CD4-positive, alpha-beta T cell (primary cell): ENCODE measurements around the gene AHDC1. TPM values are rescaled to one million over a fixed set of nuclear protein-coding genes. Genes with fewer than 3 reads are reported as not detected.

Source experiments
- ATAC-seq: fragments of 200-7000 bp; cut with Tn5 transposase; one replicate; pipeline ENCODE4 v1.10.0; 2022; ENCODE audit warnings: mild to moderate bottlenecking; ENCODE audit not compliant: poor library complexity
- CTCF ChIA-PET: fragments of 350-600 bp; sonication (Branson Sonifier 250); formaldehyde crosslinking; loops from one replicate; lab custom pipeline; 2021; ENCODE audit warnings: antibody characterized with exemption, inconsistent platforms; lab: Charles Lee
- POLR2A ChIA-PET: fragments of 350-600 bp; sonication (Branson Sonifier 250); formaldehyde crosslinking; loops from one replicate; lab custom pipeline; 2021; ENCODE audit warnings: antibody characterized with exemption, inconsistent platforms; lab: Charles Lee
- DNase-seq, 14 experiments: peaks; one replicate each; pipeline ENCODE4 v3.0.0-alpha.2; 2013 to 2020; ENCODE audit warnings: mixed read lengths in 2 of 14
- H3K27ac ChIP-seq, 2 donors: one replicate each; pipeline versions ENCODE4 v1.5.1 to v1.7.0; 2013; ENCODE audit warnings: low read length in 2 of 2, low read depth in 1 of 2, mild to moderate bottlenecking in 1 of 2
- H3K27me3 ChIP-seq, 2 experiments: 1 replicate in 1 of 2; 2 replicates in 1 of 2; pipeline versions ENCODE4 v1.6.1 to v1.7.0; 2013; ENCODE audit warnings: low read length in 2 of 2, control low read depth in 1 of 2, mild to moderate bottlenecking in 1 of 2, moderate library complexity in 1 of 2; ENCODE audit not compliant: insufficient read depth in 2 of 2, control insufficient read depth in 1 of 2
- H3K36me3 ChIP-seq: one replicate; pipeline ENCODE4 v1.6.1; 2013; ENCODE audit warnings: low read length, control low read depth; ENCODE audit not compliant: insufficient read depth
- H3K4me1 ChIP-seq: one replicate; pipeline ENCODE4 v1.6.1; 2013; ENCODE audit warnings: low read length, control low read depth; ENCODE audit not compliant: insufficient read depth
- H3K4me3 ChIP-seq: one replicate; pipeline ENCODE4 v1.5.1; 2013; ENCODE audit warnings: mild to moderate bottlenecking, low read length, moderate library complexity
- H3K9me3 ChIP-seq, 2 experiments: 1 replicate in 1 of 2; 2 replicates in 1 of 2; pipeline versions ENCODE4 v1.6.1 to v1.7.0; 2013; ENCODE audit warnings: low read length in 2 of 2, mild to moderate bottlenecking in 2 of 2, control low read depth in 1 of 2, moderate library complexity in 1 of 2; ENCODE audit not compliant: control insufficient read depth in 1 of 2, insufficient read depth in 1 of 2
- H3K27ac Mint-ChIP-seq: one replicate; pipeline ENCODE4 v1.8.0; 2020; ENCODE audit warnings: mixed read lengths
- H3K27me3 Mint-ChIP-seq: one replicate; pipeline ENCODE4 v1.8.0; 2021; ENCODE audit warnings: mixed read lengths
- H3K36me3 Mint-ChIP-seq: one replicate; pipeline ENCODE4 v1.8.0; 2021; ENCODE audit warnings: low read depth, mixed read lengths
- H3K4me1 Mint-ChIP-seq: one replicate; pipeline ENCODE4 v1.8.0; 2021; ENCODE audit warnings: low read depth, mixed read lengths
- H3K4me3 Mint-ChIP-seq: one replicate; pipeline ENCODE4 v1.8.0; 2020; ENCODE audit warnings: mild to moderate bottlenecking, mixed read lengths
- H3K9me3 Mint-ChIP-seq: one replicate; pipeline ENCODE4 v1.8.0; 2020; ENCODE audit warnings: mixed read lengths
- intact Hi-C, 2 experiments: fragments of 100-400 bp; cut with DNase I in 1 of 2; cut with micrococcal nuclease in 1 of 2; formaldehyde crosslinking; loops; one replicate each; pipeline versions ENCODE4 v1.15.1 to v1.9.0; 2023 to 2025; cut with DNase I, micrococcal nuclease
- total RNA-seq, 174 experiments: library from RNA in 2 of 174; stranded (reverse) in 2 of 174; gene quantifications; one replicate each; pipeline ENCODE4 v1.2.3 and lab custom pipeline; 2021 to 2026
- TF ChIP-seq, protein P1 (sequence below): fragments of 200-600 bp; IDR thresholded peaks from one replicate; pipeline ENCODE4 v1.8.0; 2022; ENCODE audit warnings: antibody characterized with exemption, mild to moderate bottlenecking

Gene AHDC1
- total RNA-seq, 2 experiments from 2014 or later: 20.8 to 22.9 TPM

DNA sequence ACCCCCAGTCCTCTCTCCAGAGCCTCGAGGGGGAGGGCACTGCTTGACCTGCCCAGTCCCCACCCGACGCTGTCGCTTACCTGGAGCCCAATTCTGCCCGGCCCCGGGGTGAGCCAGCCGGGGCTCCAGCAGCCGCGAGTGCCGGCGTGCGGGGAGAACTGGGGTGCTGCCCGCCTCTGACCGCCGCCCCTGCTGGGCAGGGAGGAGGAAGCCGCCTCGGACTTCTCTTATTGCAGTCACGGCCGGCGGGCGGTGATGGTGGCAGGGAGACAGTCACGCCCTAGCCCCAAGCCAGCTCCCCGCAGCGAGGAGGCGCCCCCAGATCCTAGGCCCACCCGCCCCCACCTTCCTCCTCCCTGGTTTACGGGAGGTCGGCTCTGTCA lies 31.0 kb upstream of the AHDC1 start, which contains the start of gene FGR:
FGR (minus strand) TSS at position 201 of the 383 bp plus-strand sequence. CDS start 11,269 bp downstream, outside the sequence.
- Mint-ChIP-seq H3K4me3 (peak within 1 kb of the TSS; percentile 82), H3K9me3 (no peaks in the 10 kb centered on the region), H3K27ac (peak within 1 kb of the TSS; percentile 84), H3K4me1 (peaks cover 68% of the 10 kb centered on the region), H3K27me3 (no peaks in the 10 kb centered on the region), H3K36me3 (no peaks in the 10 kb centered on the region)
- Histone ChIP-seq H3K36me3 (no peaks in the 10 kb centered on the region), H3K9me3 (no peaks in the 10 kb centered on the region), H3K4me1 (peaks cover 74% of the 10 kb centered on the region), H3K27ac (peak within 1 kb of the TSS in 1 of 2 donors; percentile 27), H3K27me3 (no peaks in the 10 kb centered on the region), H3K4me3 (peak within 1 kb of the TSS; percentile 52)
- intact Hi-C loops: no loop called here
- TF ChIP-seq, protein P1, sequence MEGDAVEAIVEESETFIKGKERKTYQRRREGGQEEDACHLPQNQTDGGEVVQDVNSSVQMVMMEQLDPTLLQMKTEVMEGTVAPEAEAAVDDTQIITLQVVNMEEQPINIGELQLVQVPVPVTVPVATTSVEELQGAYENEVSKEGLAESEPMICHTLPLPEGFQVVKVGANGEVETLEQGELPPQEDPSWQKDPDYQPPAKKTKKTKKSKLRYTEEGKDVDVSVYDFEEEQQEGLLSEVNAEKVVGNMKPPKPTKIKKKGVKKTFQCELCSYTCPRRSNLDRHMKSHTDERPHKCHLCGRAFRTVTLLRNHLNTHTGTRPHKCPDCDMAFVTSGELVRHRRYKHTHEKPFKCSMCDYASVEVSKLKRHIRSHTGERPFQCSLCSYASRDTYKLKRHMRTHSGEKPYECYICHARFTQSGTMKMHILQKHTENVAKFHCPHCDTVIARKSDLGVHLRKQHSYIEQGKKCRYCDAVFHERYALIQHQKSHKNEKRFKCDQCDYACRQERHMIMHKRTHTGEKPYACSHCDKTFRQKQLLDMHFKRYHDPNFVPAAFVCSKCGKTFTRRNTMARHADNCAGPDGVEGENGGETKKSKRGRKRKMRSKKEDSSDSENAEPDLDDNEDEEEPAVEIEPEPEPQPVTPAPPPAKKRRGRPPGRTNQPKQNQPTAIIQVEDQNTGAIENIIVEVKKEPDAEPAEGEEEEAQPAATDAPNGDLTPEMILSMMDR: no peak
- POLR2A ChIA-PET: interaction anchor here (1.0 kb wide), 1 partner anchor 28 kb away, joined by 4 read pairs; no protein-coding TSS in a partner anchor
- no peak for ATAC-seq
- CTCF ChIA-PET: no interaction called here
- DNase-seq: peak in 2 of 14 experiments; percentile 48 to 56

DNA sequence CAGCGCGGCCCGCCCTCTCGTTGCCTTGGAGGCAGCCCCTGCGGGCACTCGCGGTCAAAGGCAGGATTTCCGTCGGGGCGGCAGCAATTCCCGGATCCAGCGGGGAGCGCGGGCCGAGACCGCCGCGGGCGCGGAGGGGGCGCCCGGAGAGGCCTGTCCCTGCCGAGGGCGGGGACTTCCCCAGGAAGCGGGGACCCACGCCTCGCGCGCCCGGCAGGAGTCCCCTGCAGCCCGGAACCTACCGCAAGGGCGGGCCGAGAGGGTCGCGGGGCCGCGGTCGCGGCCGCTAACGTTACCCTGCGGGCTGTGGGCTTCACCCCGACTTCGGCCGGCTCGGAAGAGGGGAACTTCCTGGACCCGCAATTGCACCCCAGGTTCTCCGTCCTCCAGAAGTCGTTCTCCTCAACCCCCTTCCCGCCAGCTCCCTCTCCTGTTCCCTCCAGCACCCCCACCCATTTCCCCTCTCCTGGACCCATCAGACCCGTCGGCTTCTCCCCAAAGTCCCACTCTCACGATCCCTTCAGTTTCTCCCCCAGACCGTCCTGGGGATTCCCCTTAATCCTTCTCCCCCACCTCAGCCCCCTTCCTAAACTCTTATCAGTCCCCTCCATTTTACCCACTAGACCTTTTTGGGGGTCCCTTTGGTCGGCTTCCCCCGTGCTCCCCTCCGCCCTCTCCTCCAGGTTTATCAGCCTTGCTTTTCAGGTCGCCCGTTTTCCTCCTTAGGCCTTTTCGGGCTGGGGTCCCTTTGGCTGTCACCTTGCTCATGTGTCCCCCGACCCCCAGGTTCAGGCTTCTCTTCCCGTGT lies 30.4 kb upstream of the AHDC1 start:
- Histone ChIP-seq H3K27me3 (no peaks in the 10 kb centered on the region), H3K9me3 (no peaks in the 10 kb centered on the region), H3K4me1 (peaks cover 74% of the 10 kb centered on the region), H3K4me3 (peak overlapping the region; percentile 52), H3K36me3 (no peaks in the 10 kb centered on the region), H3K27ac (peak overlapping the region in 1 of 2 donors; percentile 27)
- peak; percentile 54 for ATAC-seq
- ChIA-PET POLR2A (interaction anchor here (1.0 kb wide), 1 partner anchor 29 kb away, joined by 4 read pairs; no protein-coding TSS in a partner anchor), CTCF (no interaction called here)
- H3K27me3 Mint-ChIP-seq: no peaks in the 10 kb centered on the region
- H3K27ac Mint-ChIP-seq: peak overlapping the region; percentile 84
- H3K9me3 Mint-ChIP-seq: no peaks in the 10 kb centered on the region
- peak overlapping the region; percentile 82 for H3K4me3 Mint-ChIP-seq
- peak in 8 of 14 experiments; percentile 27 to 82 (median 46) for DNase-seq
- intact Hi-C loops: no loop called here
- peaks cover 74% of the 10 kb centered on the region for H3K4me1 Mint-ChIP-seq
- TF ChIP-seq, protein P1: no peak
- no peaks in the 10 kb centered on the region for H3K36me3 Mint-ChIP-seq

GRCh38 chr1:27633640-27634176 lies 29.8 kb upstream of the AHDC1 start:
- Histone ChIP-seq H3K4me1 (peaks cover 72% of the 10 kb centered on the region), H3K27me3 (no peaks in the 10 kb centered on the region), H3K27ac (peak overlapping the region; percentile 27 to 47), H3K4me3 (peak overlapping the region; percentile 52), H3K36me3 (no peaks in the 10 kb centered on the region), H3K9me3 (no peaks in the 10 kb centered on the region)
- peak overlapping the region; percentile 84 for H3K27ac Mint-ChIP-seq
- POLR2A ChIA-PET: interaction anchor here (1.0 to 1.5 kb wide), 3 partner anchors 17 to 29 kb away, joined by 3 to 6 read pairs (median 4); no protein-coding TSS in a partner anchor
- H3K4me3 Mint-ChIP-seq: peak overlapping the region; percentile 81
- H3K27me3 Mint-ChIP-seq: no peaks in the 10 kb centered on the region
- TF ChIP-seq, protein P1: no peak
- H3K4me1 Mint-ChIP-seq: peaks cover 80% of the 10 kb centered on the region
- no peaks in the 10 kb centered on the region for H3K9me3 Mint-ChIP-seq
- intact Hi-C loops: no loop called here
- DNase-seq (no peak), ATAC-seq (no peak)
- CTCF ChIA-PET: no interaction called here
- no peaks in the 10 kb centered on the region for H3K36me3 Mint-ChIP-seq
